K562 (cell line): Measurements from ENCODE around the gene BHLHE40. TPM values are rescaled to one million over a fixed set of nuclear protein-coding genes. Genes with fewer than 3 reads are reported as not detected.

Source experiments
- CBX1 ChIP-seq: sonication (generic); IDR thresholded peaks from 2 replicates; pipeline ENCODE4 v1.6.1; 2016; ENCODE audit warnings: antibody characterized with exemption, low read depth, mild to moderate bottlenecking
- CCNT2 ChIP-seq: IDR thresholded peaks from 2 replicates; pipeline ENCODE4 v1.6.1; 2011; ENCODE audit warnings: borderline replicate concordance, low read depth, mild to moderate bottlenecking, moderate library complexity, mixed read lengths, low read length; ENCODE audit not compliant: insufficient read length; ENCODE audit errors: extremely low read depth
- FOXM1 ChIP-seq, 2 experiments: fragments of 450-650 bp in 1 of 2; sonication (generic) in 1 of 2; formaldehyde crosslinking in 1 of 2; IDR thresholded peaks; 2 replicates each; pipeline versions ENCODE4 v1.6.1 to v1.9.0; 2017 to 2022; ENCODE audit warnings: low read depth in 2 of 2, mild to moderate bottlenecking in 2 of 2, missing genetic modification reagents in 1 of 2, moderate library complexity in 1 of 2
- GABPB1 ChIP-seq: sonication (generic); formaldehyde crosslinking; IDR thresholded peaks from 2 replicates; pipeline ENCODE4 v1.8.0; 2022; ENCODE audit warnings: mild to moderate bottlenecking, missing genetic modification reagents
- GTF2E2 ChIP-seq: fragments of 200-800 bp; sonication (Bioruptor generic); IDR thresholded peaks from 2 replicates; pipeline ENCODE4 v1.6.1; 2016; ENCODE audit warnings: missing genetic modification characterization, missing compliant biosample characterization
- PML ChIP-seq: IDR thresholded peaks from 2 replicates; pipeline ENCODE4 v1.6.1; 2012; ENCODE audit warnings: low read length, inconsistent platforms
- SMAD3 ChIP-seq: fragments of 450-650 bp; formaldehyde crosslinking; conservative IDR thresholded peaks from 2 replicates; pipeline ENCODE4 v1.4.0; 2020; ENCODE audit warnings: mild to moderate bottlenecking
- SMARCA5 ChIP-seq: fragments of 450-650 bp; IDR thresholded peaks from 2 replicates; pipeline ENCODE4 v1.6.1; 2016
- ZNF639 ChIP-seq, 2 experiments: fragments of 200-800 bp in 1 of 2; sonication (Bioruptor generic) in 1 of 2; sonication (generic) in 1 of 2; formaldehyde crosslinking in 1 of 2; IDR thresholded peaks in 1 of 2; conservative IDR thresholded peaks in 1 of 2; 2 replicates each; pipeline versions ENCODE4 v1.5.0 to v1.6.1; 2016 to 2020; ENCODE audit warnings: missing compliant biosample characterization in 1 of 2, missing genetic modification characterization in 1 of 2, missing genetic modification reagents in 1 of 2
- polyA plus RNA-seq, 8 experiments: library from polyadenylated mRNA; depleted of rRNA in 4 of 8; stranded (reverse) in 5 of 8; unstranded in 3 of 8; fragments of >200 nt; fragmentation: Nextera tagmentation in 2 of 8; fragmentation: Illumina TruSeq in 1 of 8; extraction: Ambion mirVana in 2 of 8; extraction: Trizol in 1 of 8; gene quantifications; 2 replicates each; pipeline versions ENCODE4 v1.2.1 to v1.2.3, GENCODE V29; 2011 to 2014; ENCODE audit warnings: inconsistent platforms in 1 of 8, missing spikeins in 1 of 8
- total RNA-seq, 7 experiments: library from RNA; depleted of rRNA in 6 of 7; stranded (reverse); fragments of >200 nt in 6 of 7; fragmentation: Illumina TruSeq in 2 of 7; extraction: Trizol in 2 of 7; gene quantifications; 2 replicates each; pipeline versions ENCODE4 v1.2.1 to v1.2.3, GENCODE V29; 2011 to 2021; ENCODE audit warnings: low replicate concordance in 1 of 7

Gene BHLHE40
- total and polyA plus RNA-seq, 9 of the 15 experiments (the other 6 are each of a cell fraction or from before 2014, with no cell fraction given), result 12.0 to 83.9 (median 31.4) TPM

- TF ChIP-seq ZNF639 (CRISPR knock-in tag; conservative IDR thresholded peaks at IDR 0.05 in 1 of 2, IDR thresholded peaks at IDR 0.05 in 1 of 2), result peak in 1 of 2 experiments; percentile 37; a peak in 1 of 4 replicates
- TF ChIP-seq SMAD3, result no peak
- TF ChIP-seq GTF2E2 (tag), result 0 out of 2 replicates have a peak, but pooled peaks have one; percentile 50
- peak; percentile 30; the same call in 1 of the 2 replicates for TF ChIP-seq FOXM1 (IDR thresholded peaks at IDR 0.05; ENCODE audit: low read depth)
- TF ChIP-seq FOXM1 (CRISPR knock-in tag; IDR thresholded peaks at IDR 0.05; ENCODE audit: low read depth), result no peak
- peak; percentile 16 for TF ChIP-seq CCNT2
- peak; percentile 85; the same call in 1 of the 2 replicates for TF ChIP-seq CBX1
- peak; percentile 15; the same call in 1 of the 2 replicates for TF ChIP-seq PML
- no peak for TF ChIP-seq GABPB1
- peak; percentile 99 for TF ChIP-seq SMARCA5
Observed at GRCh38 chr3:4987538-4988296, 8.5 kb downstream of the BHLHE40 start (continued).
